ENCODE data around the gene ULK4. TPM values are rescaled to one million over a fixed set of nuclear protein-coding genes. Genes with fewer than 3 reads are reported as not detected.

ULK4 gene
- total and polyA plus RNA-seq, 2 of the 8 experiments (the other 6 are each of a cell fraction or from before 2014, with no cell fraction given), result 3.0 to 10.8 TPM

GRCh38 chr3:41920406-41920965 lies 41.4 kb downstream of the ULK4 start:
- TF ChIP-seq SP2 (IDR thresholded peaks at IDR 0.05; ENCODE audit: low read length), result no peak
- no peak for TF ChIP-seq GABPA (IDR thresholded peaks at IDR 0.05; ENCODE audit: borderline replicate concordance, insufficient read depth, low read length)
- no peak for TF ChIP-seq MAX (IDR thresholded peaks at IDR 0.05)
- TF ChIP-seq BRCA1 (IDR thresholded peaks at IDR 0.05; ENCODE audit: low read depth, low read length), result no peak
- no peak for TF ChIP-seq TAF7 (optimal IDR thresholded peaks at IDR 0.05; ENCODE audit: borderline replicate concordance, low read depth, low read length)
- no peak overlapping the region for H2BK120ac ChIP-seq (replicated peaks; ENCODE audit: low read depth, low read length)
- H3K23ac ChIP-seq (ENCODE audit: insufficient read length), result no peak overlapping the region
- no peak overlapping the region for H3K18ac ChIP-seq (ENCODE audit: extremely low read depth, low read length)
- no peak overlapping the region for H3K56ac ChIP-seq (replicated peaks; ENCODE audit: insufficient read length, low read depth, low read length)
- H2BK20ac ChIP-seq (ENCODE audit: low read length), result no peak overlapping the region
- no peak overlapping the region for H2BK12ac ChIP-seq (ENCODE audit: low read depth, low read length)
- no peak overlapping the region for H2BK5ac ChIP-seq (ENCODE audit: low read depth, low read length)
- H3K79me1 ChIP-seq (ENCODE audit: low read depth, low read length), result no peaks in the 10 kb centered on the region; the same call in 1 of the 2 replicates
- no peak overlapping the region for H3K4ac ChIP-seq (replicated peaks; ENCODE audit: insufficient read length, low read depth, low read length)
- no peaks in the 10 kb centered on the region for H4K20me1 ChIP-seq (replicated peaks in 1 of 2; ENCODE audit: control insufficient read depth in 1 of 2, insufficient read depth in 2 of 2, low read length in 2 of 2)
- no peak overlapping the region for H2AFZ ChIP-seq (ENCODE audit: low read length)
- ChIA-PET CTCF (ENCODE audit: partially characterized antibody) (interaction anchor here (1.5 to 1.8 kb wide), 2 partner anchors 179 to 198 kb away, joined by 4 to 8 read pairs; no protein-coding TSS in a partner anchor), POLR2A (ENCODE audit: partially characterized antibody) (no interaction called here)
- no peak overlapping the region for H3K4me2 ChIP-seq (ENCODE audit: insufficient read depth in 1 of 2, low read depth in 2 of 2, low read length in 2 of 2)
- no peak overlapping the region for H4K8ac ChIP-seq (ENCODE audit: extremely low read depth, insufficient read depth, low read length)
- no peaks in the 10 kb centered on the region for H3K9me3 ChIP-seq (ENCODE audit: insufficient read depth in 2 of 2, low read depth in 1 of 2, low read length in 1 of 2)
- no peak overlapping the region for H4K91ac ChIP-seq (replicated peaks; ENCODE audit: insufficient read length, low read length)
- no peak overlapping the region for H3K9ac ChIP-seq (replicated peaks in 1 of 4; ENCODE audit: extremely low read depth in 1 of 4, low read depth in 3 of 4, low read length in 3 of 4)
- H3K27me3 ChIP-seq (replicated peaks in 1 of 4; ENCODE audit: control insufficient read depth in 3 of 4, extremely low read depth in 1 of 4, insufficient read depth in 3 of 4, low read length in 3 of 4), result no peaks in the 10 kb centered on the region
- no peaks in the 10 kb centered on the region for H3K4me1 ChIP-seq (replicated peaks in 1 of 4; ENCODE audit: control insufficient read depth in 3 of 4, insufficient read depth in 4 of 4, low read length in 3 of 4)
- no peak overlapping the region for H3K27ac ChIP-seq (ENCODE audit: low read depth, low read length)
- H3K4me3 ChIP-seq (ENCODE audit: extremely low read depth in 1 of 4, insufficient read depth in 2 of 4, low read depth in 3 of 4, low read length in 4 of 4), result no peak overlapping the region
- no peaks in the 10 kb centered on the region for H3K36me3 ChIP-seq (ENCODE audit: control insufficient read depth in 2 of 4, insufficient read depth in 4 of 4, low read length in 3 of 4)
- peak in 1 of 2 experiments; percentile 27 for DNase-seq (ENCODE audit: low read depth in 1 of 2, low spot score in 2 of 2)
- no peak overlapping the region for H2AK5ac ChIP-seq (ENCODE audit: low read depth, low read length)
- H3K23me2 ChIP-seq (ENCODE audit: low read depth, low read length), result no peaks in the 10 kb centered on the region
- no peak overlapping the region for H4K5ac ChIP-seq (ENCODE audit: insufficient read length, low read depth, low read length)
- WGBS, 2 experiments (ENCODE audit: extremely low coverage in 1 of 2, insufficient coverage in 1 of 2, insufficient read length in 1 of 2, insufficient replicate concordance in 2 of 2, low coverage in 1 of 2, low lambda C conversion rate in 2 of 2, missing lambda C conversion rate in 1 of 2), result 89% methylated on average over 5 of the region's 5 CpGs; no CpG with 5 or more reads in 1 of the 2 experiments
- no peak overlapping the region for H3K14ac ChIP-seq (ENCODE audit: insufficient read length)
- H3K79me2 ChIP-seq (ENCODE audit: control insufficient read depth in 1 of 2, insufficient read depth in 2 of 2, low read length in 2 of 2), result no peaks in the 10 kb centered on the region
- no peak overlapping the region for H2BK15ac ChIP-seq (ENCODE audit: low read length)
- FAIRE-seq, result no peak

Data from H1 (cell line).